OCI-LY1 (cell line): ENCODE data around the gene CACNA2D1.

Experiments
- CTCF ChIP-seq: fragments of 200-600 bp; sonication (generic), shearing (Covaris generic); IDR thresholded peaks from 2 replicates; pipeline ENCODE4 v1.5.1; 2017; ENCODE audit warnings: mild to moderate bottlenecking, antibody characterized with exemption, low read length, moderate library complexity, mixed read lengths
- EZH2 ChIP-seq: fragments of 200-600 bp; sonication (generic), shearing (Covaris generic); IDR thresholded peaks from 2 replicates; pipeline ENCODE4 v1.8.0; 2017; ENCODE audit warnings: borderline replicate concordance, mixed run types, mild to moderate bottlenecking, antibody characterized with exemption, low read length, moderate library complexity, mixed read lengths

GRCh38 chr7:82005056-82005455 lies 438.5 kb downstream of the CACNA2D1 start:
- no peak for TF ChIP-seq CTCF
- no peak for TF ChIP-seq EZH2
